Coronary artery (tissue), 2 donors: ENCODE results near the gene LMAN1.

Experiments
- DNase-seq: peaks from one replicate; pipeline ENCODE4 v3.0.0-alpha.2; 2017; ENCODE audit warnings: low spot score
- H3K27ac ChIP-seq, 2 donors: fragments of 200-600 bp; sonication (generic); one replicate each; pipeline ENCODE4 v1.5.1; 2016 to 2019
- H3K4me3 ChIP-seq: fragments of 200-600 bp; sonication (generic); 2 replicates; pipeline ENCODE4 v1.5.1; 2016; ENCODE audit warnings: mild to moderate bottlenecking, moderate library complexity
- TF ChIP-seq, protein P1 (sequence below): fragments of 200-600 bp; sonication (generic); IDR thresholded peaks from one replicate; pipeline ENCODE4 v1.5.1; 2019; ENCODE audit warnings: antibody characterized with exemption

Gene LMAN1

DNA sequence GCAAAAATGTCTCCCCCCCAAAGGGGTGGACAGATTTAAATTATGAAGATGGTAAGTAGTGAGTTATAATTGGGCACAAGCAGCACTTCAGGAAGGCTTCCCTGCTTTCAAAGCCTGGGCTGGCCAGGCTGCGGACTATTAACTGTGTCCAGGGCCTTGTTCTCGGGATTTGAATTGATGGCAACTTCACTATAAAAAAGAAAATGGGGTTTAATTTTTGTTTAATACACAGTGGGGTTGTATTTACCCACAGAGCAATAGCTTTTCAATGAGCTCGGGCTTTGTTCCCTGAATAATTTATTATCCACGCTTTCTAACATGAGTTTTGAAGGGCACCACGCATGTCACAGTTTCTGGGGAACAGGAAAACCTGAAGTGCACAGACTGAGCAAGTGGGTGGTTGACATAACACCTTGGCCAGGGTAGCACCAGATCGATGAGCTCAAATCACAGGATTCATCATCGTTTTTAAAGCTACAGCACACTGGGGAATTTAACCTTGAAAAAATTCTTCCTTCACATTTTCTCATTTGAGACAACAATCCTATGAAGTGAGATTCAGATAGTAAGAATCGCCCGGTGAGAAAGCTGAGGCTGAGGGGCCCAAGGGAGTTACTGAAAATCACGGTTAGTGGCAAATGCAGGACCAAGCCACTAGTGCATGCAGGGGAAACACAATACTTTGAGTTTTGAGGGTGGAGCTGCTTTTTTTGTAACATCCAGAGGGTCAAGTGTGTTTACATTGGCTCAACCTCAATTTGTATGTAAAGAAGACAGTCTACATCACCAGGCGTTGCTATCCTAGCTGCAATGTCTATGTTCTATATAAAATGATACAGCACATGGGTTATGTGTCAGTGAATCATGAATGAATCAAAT lies 28.9 kb upstream of the LMAN1 start:
- no peak overlapping the region for H3K4me3 ChIP-seq
- no peak for DNase-seq

DNA sequence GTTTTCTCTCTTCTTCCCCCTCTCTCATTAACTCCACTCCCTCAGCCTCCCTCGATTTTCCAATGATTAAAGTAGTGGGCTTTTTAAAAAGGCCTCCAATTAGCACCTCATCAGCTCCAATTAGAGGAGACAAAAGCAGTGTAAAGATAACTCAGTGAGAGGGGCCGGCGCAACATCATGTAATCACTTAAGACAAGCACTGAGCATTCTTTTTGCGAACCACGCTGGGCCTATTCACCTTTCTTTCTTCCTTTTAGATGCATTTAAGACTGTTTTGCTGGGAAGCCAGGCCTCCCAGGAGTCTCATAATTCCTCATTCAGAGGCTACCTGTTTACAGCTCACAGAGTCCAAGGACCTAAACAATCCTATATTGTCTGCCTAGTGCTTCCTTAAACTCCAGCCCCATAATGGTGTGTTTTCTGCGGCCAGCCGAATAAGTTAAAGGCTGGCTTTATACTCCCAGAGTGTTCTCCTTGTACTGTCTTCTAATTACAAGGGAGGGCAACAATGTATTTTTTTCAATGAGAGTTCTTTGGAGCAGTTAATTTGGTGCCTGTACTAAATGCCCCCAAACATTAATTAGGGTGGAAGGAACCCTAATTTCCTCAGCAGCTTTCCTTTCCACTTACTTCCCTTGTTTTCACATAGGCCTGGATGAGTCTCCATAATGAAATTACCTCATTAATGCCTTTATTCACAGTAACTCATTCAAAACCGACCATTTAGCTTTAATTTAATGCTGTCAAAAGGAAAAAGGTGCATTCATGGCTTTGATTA lies 28.0 kb upstream of the LMAN1 start:
- TF ChIP-seq, protein P1, sequence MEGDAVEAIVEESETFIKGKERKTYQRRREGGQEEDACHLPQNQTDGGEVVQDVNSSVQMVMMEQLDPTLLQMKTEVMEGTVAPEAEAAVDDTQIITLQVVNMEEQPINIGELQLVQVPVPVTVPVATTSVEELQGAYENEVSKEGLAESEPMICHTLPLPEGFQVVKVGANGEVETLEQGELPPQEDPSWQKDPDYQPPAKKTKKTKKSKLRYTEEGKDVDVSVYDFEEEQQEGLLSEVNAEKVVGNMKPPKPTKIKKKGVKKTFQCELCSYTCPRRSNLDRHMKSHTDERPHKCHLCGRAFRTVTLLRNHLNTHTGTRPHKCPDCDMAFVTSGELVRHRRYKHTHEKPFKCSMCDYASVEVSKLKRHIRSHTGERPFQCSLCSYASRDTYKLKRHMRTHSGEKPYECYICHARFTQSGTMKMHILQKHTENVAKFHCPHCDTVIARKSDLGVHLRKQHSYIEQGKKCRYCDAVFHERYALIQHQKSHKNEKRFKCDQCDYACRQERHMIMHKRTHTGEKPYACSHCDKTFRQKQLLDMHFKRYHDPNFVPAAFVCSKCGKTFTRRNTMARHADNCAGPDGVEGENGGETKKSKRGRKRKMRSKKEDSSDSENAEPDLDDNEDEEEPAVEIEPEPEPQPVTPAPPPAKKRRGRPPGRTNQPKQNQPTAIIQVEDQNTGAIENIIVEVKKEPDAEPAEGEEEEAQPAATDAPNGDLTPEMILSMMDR: no peak
- no peak for DNase-seq

More for the DNA sequence above, 28.9 kb upstream of the LMAN1 start:
- TF ChIP-seq, protein P1: no peak
- no peak overlapping the region for H3K27ac ChIP-seq

DNA sequence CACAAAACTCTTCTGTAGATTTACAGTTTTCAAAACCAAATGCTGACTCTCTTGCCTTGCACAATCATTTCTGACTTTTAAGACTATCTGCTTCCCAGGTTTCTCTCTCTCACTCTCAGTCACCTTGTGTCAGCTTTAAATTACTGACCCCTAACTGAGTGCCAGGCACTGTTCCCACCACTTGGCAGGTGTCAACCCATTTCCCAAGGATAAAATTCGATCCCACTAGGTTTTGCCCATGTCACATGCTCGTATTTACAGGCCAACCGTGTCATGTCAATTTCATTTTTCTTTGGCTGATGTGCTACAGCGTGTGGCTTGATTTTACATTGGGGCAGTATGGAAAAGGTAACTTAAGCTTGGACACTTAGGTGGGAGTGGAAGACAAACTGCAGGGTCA lies 26.1 kb upstream of the LMAN1 start:
- no peak overlapping the region for H3K4me3 ChIP-seq

More for the DNA sequence above, 28.0 kb upstream of the LMAN1 start:
- Histone ChIP-seq H3K27ac (no peak overlapping the region), H3K4me3 (no peak overlapping the region)

DNA sequence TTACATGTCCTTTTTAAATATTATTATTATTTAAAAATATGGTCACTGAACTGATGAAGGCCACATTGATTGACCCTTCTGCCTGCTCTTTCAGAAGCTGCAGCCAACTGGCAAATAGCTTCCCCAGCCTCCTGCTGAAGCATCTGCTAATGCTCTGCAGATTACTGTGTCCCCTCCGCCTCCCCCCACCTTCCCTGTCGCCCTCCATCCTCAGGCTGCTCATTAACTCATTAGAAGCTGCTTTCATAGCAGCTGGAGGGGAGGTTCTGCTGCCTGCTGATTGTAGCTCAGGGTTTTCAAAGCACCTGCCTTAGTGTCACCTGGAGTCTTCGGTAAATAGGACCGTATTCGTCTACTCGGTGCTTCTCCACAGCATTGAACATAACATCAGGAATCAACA lies 24.8 kb upstream of the LMAN1 start:
- Histone ChIP-seq H3K4me3 (no peak overlapping the region), H3K27ac (no peak overlapping the region)
- no peak for DNase-seq
- TF ChIP-seq, protein P1: no peak

More for the DNA sequence above, 26.1 kb upstream of the LMAN1 start:
- no peak for DNase-seq
- no peak overlapping the region for H3K27ac ChIP-seq
- TF ChIP-seq, protein P1: no peak

DNA sequence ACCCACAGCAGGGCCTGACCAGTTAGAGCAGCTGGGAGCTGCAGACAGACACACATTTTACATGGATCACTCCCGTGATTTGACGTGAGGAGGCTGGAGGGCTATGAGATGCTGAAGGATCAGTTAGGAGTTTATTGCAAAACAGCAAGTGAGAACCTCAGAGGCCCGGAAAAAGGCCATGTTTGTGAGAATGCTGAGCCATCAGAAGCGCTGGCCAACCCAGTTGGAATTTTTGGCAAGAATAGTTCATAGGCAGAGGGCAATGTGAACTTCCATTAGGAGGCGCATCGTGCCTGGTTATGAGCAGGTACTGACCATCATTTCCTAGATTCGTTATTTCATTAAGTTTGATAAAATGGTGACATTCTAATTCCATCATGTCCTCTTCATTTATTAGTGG lies 23.3 kb upstream of the LMAN1 start:
- no peak overlapping the region for H3K27ac ChIP-seq
- TF ChIP-seq, protein P1: no peak
- H3K4me3 ChIP-seq: no peak overlapping the region
- no peak for DNase-seq

DNA sequence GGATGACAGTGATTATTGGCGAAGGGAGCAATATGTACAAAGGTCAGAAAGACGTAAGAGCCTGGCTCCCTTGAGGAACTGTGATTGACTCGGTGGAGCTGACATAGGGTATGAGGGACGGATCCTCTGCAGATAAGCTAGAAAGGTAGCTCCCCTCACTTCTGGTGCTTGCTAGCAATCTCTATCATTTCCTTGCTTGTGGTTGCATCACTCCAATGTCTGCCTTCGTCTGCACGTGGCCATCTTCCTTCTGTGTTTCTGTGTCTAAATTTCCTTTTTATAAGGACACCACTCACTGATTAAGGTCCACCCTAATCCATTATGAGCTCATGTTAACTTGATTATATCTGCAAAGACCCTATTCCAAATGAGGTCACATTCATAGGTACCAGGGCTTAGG lies 22.9 kb upstream of the LMAN1 start:
- TF ChIP-seq, protein P1: no peak

More for the DNA sequence above, 22.9 kb upstream of the LMAN1 start:
- Histone ChIP-seq H3K27ac (no peak overlapping the region), H3K4me3 (no peak overlapping the region)
- no peak for DNase-seq
